Activated naive CD8-positive, alpha-beta T cell treated with anti-CD3 and anti-CD28 coated beads, Interleukin-2, amount 50 U/mL, for 16 hours (primary cell): ENCODE measurements around the gene ANP32A.

Experiments
- DNase-seq: peaks from one replicate; pipeline ENCODE4 v3.0.0-alpha.2; 2020; ENCODE audit warnings: low read depth, low spot score

The ANP32A gene

GRCh38 chr15:68749793-68750192 is 70.9 kb downstream of the ANP32A start:
- no peak for DNase-seq

GRCh38 chr15:68749365-68749764 is 71.3 kb downstream of the ANP32A start:
- DNase-seq: no peak

- DNase-seq: no peak
These were observed 77.4 kb downstream of the ANP32A start for GRCh38 chr15:68743256-68743655.

- no peak for DNase-seq
These were observed 81.2 kb downstream of the ANP32A start for GRCh38 chr15:68739390-68740080.

- DNase-seq: no peak
These were observed 85.1 kb downstream of the ANP32A start for GRCh38 chr15:68735610-68736009.

GRCh38 chr15:68734881-68735280 is 85.8 kb downstream of the ANP32A start:
- no peak for DNase-seq

- no peak for DNase-seq
These were observed 86.3 kb downstream of the ANP32A start for GRCh38 chr15:68734352-68734751.

- DNase-seq: no peak
These were observed 87.0 kb downstream of the ANP32A start for GRCh38 chr15:68733666-68734065.

GRCh38 chr15:68732451-68732850 is 88.2 kb downstream of the ANP32A start:
- no peak for DNase-seq

- DNase-seq: no peak
These were observed 89.5 kb downstream of the ANP32A start for GRCh38 chr15:68730976-68731897.

- DNase-seq: no peak
These were observed 90.2 kb downstream of the ANP32A start for GRCh38 chr15:68730471-68730919.

- no peak for DNase-seq
These were observed 90.8 kb downstream of the ANP32A start for GRCh38 chr15:68729789-68730411.
